Esophagus (tissue), 2 donors: ENCODE data around the gene PMAIP1. TPM values are rescaled to one million over a fixed set of nuclear protein-coding genes. Genes with fewer than 3 reads are reported as not detected.

Source experiments
- H3K27ac ChIP-seq, 2 donors: one replicate each; pipeline ENCODE4 v1.5.1; 2013; ENCODE audit warnings: low read depth in 2 of 2, mild to moderate bottlenecking in 2 of 2, inconsistent platforms in 1 of 2, low read length in 1 of 2, moderate library complexity in 1 of 2
- H3K27me3 ChIP-seq, 2 donors: one replicate each; pipeline ENCODE4 v1.6.1; 2013; ENCODE audit warnings: low read length in 2 of 2, control low read depth in 1 of 2, mild to moderate bottlenecking in 1 of 2; ENCODE audit not compliant: insufficient read depth in 2 of 2, control insufficient read depth in 1 of 2
- H3K36me3 ChIP-seq, 2 donors: one replicate each; pipeline ENCODE4 v1.6.1; 2013; ENCODE audit warnings: low read length in 1 of 2; ENCODE audit not compliant: control insufficient read depth in 2 of 2, insufficient read depth in 2 of 2
- H3K4me1 ChIP-seq, 2 donors: one replicate each; pipeline ENCODE4 v1.6.1; 2013; ENCODE audit warnings: low read length in 1 of 2; ENCODE audit not compliant: control insufficient read depth in 2 of 2, insufficient read depth in 2 of 2
- H3K4me3 ChIP-seq, 2 donors: one replicate each; pipeline ENCODE4 v1.5.1; 2013; ENCODE audit warnings: low read length in 2 of 2, mild to moderate bottlenecking in 2 of 2, low read depth in 1 of 2, moderate library complexity in 1 of 2
- H3K9me3 ChIP-seq, 2 donors: one replicate each; pipeline ENCODE4 v1.6.1; 2013; ENCODE audit warnings: mild to moderate bottlenecking in 2 of 2, low read depth in 1 of 2, low read length in 1 of 2, moderate library complexity in 1 of 2; ENCODE audit not compliant: control insufficient read depth in 2 of 2, insufficient read depth in 1 of 2
- WGBS, 2 donors: extraction: QIAGEN DNeasy Blood & Tissue Kit; methylation state at CpG; one replicate each; pipeline ENCODE4 v1.1.7; 2013; 5-methylcytosine and 5-hydroxymethylcytosine counted together
- polyA plus RNA-seq, 2 donors: library from polyadenylated mRNA; stranded (reverse); fragments of 200-250 nt; gene quantifications; one replicate each; pipeline ENCODE4 v1.2.3, GENCODE V29; 2013
- donor health status: healthy with polysubstance abuse.
- donor health status: Bipolar disorder and iron deficiency.

PMAIP1 gene
- polyA plus RNA-seq, 2 donors = 7.4 to 14.4 TPM

DNA sequence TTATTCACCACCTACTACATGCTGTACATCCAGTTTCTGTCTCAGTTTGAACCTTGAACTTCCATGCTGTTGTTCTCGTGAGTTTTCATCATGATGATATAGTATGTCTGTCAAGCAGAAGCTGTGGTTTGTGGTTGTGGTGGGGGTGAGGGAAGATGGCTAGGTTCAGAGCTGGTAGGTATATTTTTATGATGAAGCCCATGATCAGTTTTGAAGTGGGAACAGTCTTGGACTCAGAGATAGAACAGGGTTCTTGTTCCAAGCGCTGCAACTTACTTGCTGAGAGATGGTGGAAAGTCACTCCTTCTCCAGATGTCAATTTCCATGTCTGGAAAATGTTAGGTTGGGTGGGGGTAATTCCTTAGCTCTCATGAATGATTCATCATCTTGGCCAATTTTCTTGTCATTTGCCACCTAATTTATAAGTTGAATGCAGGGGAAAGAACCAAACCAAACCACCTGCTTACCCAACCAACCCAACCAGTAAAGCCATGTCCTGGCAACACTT, 21.6 kb downstream of the PMAIP1 start:
- no peak overlapping the region for H3K27ac ChIP-seq
- no peaks in the 10 kb centered on the region for H3K9me3 ChIP-seq
- H3K4me3 ChIP-seq = no peak overlapping the region
- WGBS, 2 donors = 71 to 82% methylated on average over 2 of the region's 2 CpGs
- no peaks in the 10 kb centered on the region for H3K36me3 ChIP-seq
- no peaks in the 10 kb centered on the region for H3K27me3 ChIP-seq
- H3K4me1 ChIP-seq = peaks cover 0 to 7% of the 10 kb centered on the region in 2 donors

- H3K36me3 ChIP-seq = no peaks in the 10 kb centered on the region
- H3K4me3 ChIP-seq = no peak overlapping the region
- H3K27me3 ChIP-seq = no peaks in the 10 kb centered on the region
- peaks cover 0 to 2% of the 10 kb centered on the region in 2 donors for H3K4me1 ChIP-seq
- 80 to 84% methylated on average over 6 of the region's 6 CpGs for WGBS, 2 donors
- H3K9me3 ChIP-seq = no peaks in the 10 kb centered on the region
- no peak overlapping the region for H3K27ac ChIP-seq
These were observed 23.9 kb downstream of the PMAIP1 start for GRCh38 chr18:59923539-59924196.

DNA sequence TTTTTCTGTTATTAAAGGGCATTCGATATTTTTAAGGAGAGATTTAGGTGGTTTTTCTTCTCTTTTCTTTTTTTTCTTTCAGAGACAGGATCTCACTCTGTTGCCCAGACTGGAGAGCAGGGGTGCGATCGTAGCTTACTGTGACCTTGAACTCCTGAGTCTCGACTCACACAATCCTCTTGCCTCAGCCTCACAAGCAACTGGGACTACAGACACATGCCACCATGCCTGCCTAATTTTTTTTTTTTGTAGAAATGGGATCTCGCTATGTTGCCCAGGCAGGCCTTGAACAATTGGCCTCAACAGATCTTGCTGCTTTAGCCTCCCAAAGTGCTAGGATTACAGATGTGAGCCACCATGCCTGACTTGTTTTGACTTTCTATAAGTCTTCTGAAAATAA, 26.3 kb downstream of the PMAIP1 start:
- H3K9me3 ChIP-seq = no peaks in the 10 kb centered on the region
- no peaks in the 10 kb centered on the region for H3K27me3 ChIP-seq
- H3K4me3 ChIP-seq = no peak overlapping the region
- H3K4me1 ChIP-seq = no peaks in the 10 kb centered on the region
- no peak overlapping the region for H3K27ac ChIP-seq
- WGBS, 2 donors = 92 to 96% methylated on average over 5 of the region's 5 CpGs
- H3K36me3 ChIP-seq = no peaks in the 10 kb centered on the region

DNA sequence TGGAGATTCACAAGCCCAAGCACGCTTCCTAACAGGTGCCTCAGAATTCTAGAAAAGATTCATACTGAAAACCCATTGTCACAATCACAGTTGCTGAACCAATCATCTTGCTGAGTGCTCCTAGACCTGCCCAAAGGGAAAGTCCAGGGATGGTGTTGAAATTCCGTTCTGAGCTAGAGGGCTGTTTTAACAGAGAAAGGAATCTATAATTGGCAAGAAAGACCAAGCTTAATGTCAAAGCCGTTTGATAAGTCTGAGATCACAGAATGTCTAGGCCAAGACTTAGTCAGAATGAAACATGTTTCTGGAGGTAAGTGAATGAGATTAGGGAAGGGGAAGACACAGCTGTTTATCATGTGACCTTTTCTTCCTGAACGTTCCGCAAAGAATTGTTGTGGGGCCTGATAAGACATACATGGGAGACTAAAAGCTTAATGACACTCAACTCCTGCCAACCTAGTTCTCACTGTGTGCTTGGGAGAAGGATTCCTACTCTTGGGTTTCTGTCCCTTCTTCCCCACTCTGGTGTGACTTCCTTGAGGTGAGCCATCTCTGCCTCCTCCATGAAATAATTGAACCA, 27.5 kb downstream of the PMAIP1 start:
- H3K27me3 ChIP-seq = no peaks in the 10 kb centered on the region
- no peaks in the 10 kb centered on the region for H3K36me3 ChIP-seq
- WGBS, 2 donors = 28 to 29% methylated on average over 5 of the region's 5 CpGs
- H3K4me3 ChIP-seq = no peak overlapping the region
- H3K9me3 ChIP-seq = no peaks in the 10 kb centered on the region
- no peaks in the 10 kb centered on the region for H3K4me1 ChIP-seq
- H3K27ac ChIP-seq = peak overlapping the region in 1 of 2 donors; percentile 45

DNA sequence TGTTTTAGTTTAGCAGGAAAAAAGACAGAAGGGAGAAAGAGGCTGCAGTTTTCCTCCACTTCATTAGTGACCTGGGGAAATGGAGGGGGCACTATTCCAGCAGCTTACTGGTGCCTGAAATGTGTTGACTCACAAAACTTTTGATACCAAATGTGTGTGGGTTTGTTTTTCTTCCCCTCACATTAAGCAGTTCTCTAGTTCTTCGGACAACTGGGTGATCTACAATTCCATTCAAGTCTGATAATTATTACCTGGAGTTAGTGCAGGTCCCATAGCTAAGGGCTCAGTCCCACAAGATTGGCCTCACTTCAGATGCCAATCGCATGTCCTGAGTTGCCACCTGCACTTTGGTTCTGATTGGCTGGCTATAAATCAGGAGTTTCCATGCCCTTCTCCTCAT, 28.4 kb downstream of the PMAIP1 start:
- Histone ChIP-seq H3K36me3 (no peaks in the 10 kb centered on the region), H3K4me1 (no peaks in the 10 kb centered on the region), H3K4me3 (no peak overlapping the region), H3K27ac (no peak overlapping the region), H3K27me3 (no peaks in the 10 kb centered on the region), H3K9me3 (no peaks in the 10 kb centered on the region)
- 95% methylated on average over 2 of the region's 2 CpGs for WGBS, 2 donors

DNA sequence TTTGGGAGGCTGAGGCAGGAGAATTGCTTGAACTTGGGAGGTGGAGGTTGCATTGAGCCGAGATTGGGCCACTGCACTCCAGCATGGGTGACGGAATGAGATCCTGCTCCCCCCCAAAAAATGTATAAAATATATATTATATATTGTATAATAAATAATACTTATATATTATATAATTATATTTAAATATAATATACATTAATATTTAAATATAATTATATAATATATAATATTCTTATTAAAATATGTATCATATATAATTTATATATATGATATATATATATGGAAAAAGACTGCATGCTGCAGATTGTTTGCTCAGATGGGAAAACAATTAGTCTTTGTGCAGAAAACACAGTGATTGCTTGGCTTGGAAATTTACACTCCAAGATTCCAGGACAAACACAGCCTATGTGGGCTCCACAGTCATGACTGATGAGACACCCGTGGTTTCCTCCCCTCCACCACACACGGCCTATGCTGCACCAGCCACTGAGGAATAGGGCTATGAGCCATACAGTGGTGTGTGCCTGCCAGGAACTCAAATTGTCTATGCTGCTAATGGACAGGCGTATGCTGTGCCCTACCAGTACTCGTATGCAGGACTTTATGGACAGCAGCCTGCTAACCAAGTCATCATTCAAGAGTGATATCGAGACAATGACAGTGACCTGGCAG, 30.0 kb downstream of the PMAIP1 start:
- Histone ChIP-seq H3K27ac (no peak overlapping the region), H3K4me3 (no peak overlapping the region), H3K27me3 (no peaks in the 10 kb centered on the region), H3K4me1 (no peaks in the 10 kb centered on the region), H3K36me3 (no peaks in the 10 kb centered on the region), H3K9me3 (no peaks in the 10 kb centered on the region)
- 84 to 85% methylated on average over 7 of the region's 7 CpGs for WGBS, 2 donors

DNA sequence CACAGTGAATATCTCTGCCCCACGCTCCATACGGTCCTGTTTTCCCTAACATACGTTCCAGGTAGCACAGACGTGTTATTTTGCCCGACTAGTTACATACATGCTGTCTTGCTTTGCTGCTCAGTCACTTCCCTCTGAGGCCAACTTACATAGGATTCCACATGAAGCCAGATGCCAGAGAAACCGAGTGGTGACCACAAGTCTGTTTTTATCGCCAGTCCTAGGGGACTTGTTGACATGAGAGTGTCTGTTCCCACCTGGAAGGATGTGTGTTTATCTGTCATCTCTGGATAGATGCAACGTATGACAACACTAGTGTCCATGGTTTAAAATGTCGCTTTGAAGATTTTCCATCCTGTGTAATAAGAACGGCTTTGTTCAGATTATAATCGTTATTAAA, 32.6 kb downstream of the PMAIP1 start:
- Histone ChIP-seq H3K4me1 (no peaks in the 10 kb centered on the region), H3K9me3 (no peaks in the 10 kb centered on the region), H3K36me3 (no peaks in the 10 kb centered on the region), H3K27me3 (no peaks in the 10 kb centered on the region), H3K27ac (no peak overlapping the region), H3K4me3 (no peak overlapping the region)
- WGBS, 2 donors = 89 to 90% methylated on average over 11 of the region's 11 CpGs

- H3K4me1 ChIP-seq = no peaks in the 10 kb centered on the region
- no peak overlapping the region for H3K27ac ChIP-seq
- H3K36me3 ChIP-seq = no peaks in the 10 kb centered on the region
- H3K9me3 ChIP-seq = no peaks in the 10 kb centered on the region
- no peak overlapping the region for H3K4me3 ChIP-seq
- H3K27me3 ChIP-seq = no peaks in the 10 kb centered on the region
- 76 to 82% methylated on average over 4 of the region's 4 CpGs for WGBS, 2 donors
These were observed 38.9 kb downstream of the PMAIP1 start for GRCh38 chr18:59938676-59939075.

DNA sequence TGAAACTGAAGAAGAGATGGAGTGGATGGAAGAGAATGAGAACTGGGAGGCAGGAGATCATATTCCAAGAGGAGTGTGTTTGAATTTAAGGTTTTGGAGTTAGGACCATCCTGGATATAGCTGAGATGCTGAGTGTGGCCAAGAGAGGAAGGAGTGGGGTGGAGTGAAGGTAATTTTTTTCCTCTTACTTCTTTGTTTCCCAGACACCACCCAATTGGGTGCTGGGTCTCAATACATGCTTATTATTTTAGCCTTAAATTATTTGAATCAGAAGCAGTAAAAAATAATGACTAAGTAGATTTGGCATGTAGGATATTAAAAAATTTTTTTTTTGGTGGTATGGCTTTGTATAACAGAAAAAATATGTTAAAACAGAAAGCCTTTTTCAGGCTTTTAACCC, 39.3 kb downstream of the PMAIP1 start:
- no peaks in the 10 kb centered on the region for H3K27me3 ChIP-seq
- no peaks in the 10 kb centered on the region for H3K9me3 ChIP-seq
- H3K4me1 ChIP-seq = no peaks in the 10 kb centered on the region

More for the DNA sequence above, 39.3 kb downstream of the PMAIP1 start:
- Histone ChIP-seq H3K27ac (no peak overlapping the region), H3K36me3 (no peaks in the 10 kb centered on the region), H3K4me3 (no peak overlapping the region)
